Fibroblast of the aortic adventitia (primary cell): Measurements from ENCODE around the gene LUZP4. TPM values are rescaled to one million over a fixed set of nuclear protein-coding genes. Genes with fewer than 3 reads are reported as not detected.

ENCODE experiments used
- DNase-seq: peaks from one replicate; pipeline ENCODE4 v3.0.0-alpha.2; 2010; ENCODE audit warnings: low read depth
- H3K4me3 ChIP-seq: 2 replicates; pipeline ENCODE4 v1.5.1; 2011; ENCODE audit warnings: low read depth, mild to moderate bottlenecking, control low read depth, low read length, moderate library complexity
- CTCF ChIP-seq: IDR thresholded peaks from 2 replicates; pipeline ENCODE4 v1.5.1; 2011; ENCODE audit warnings: mild to moderate bottlenecking, low read length, control low read depth, inconsistent platforms; ENCODE audit not compliant: insufficient read depth
- total RNA-seq: library from RNA; depleted of rRNA; stranded (reverse); fragments of >200 nt; gene quantifications from 2 replicates; pipeline ENCODE4 v1.2.3, GENCODE V29; 2012; ENCODE audit warnings: low replicate concordance

The LUZP4 gene
- not detected in 2 replicates for total RNA-seq

GRCh38 chrX:115289465-115289864 lies at the start of gene LUZP4:
LUZP4 (plus strand) TSS chrX:115289715; CDS start chrX:115289760, 45 bp downstream.
- TF ChIP-seq CTCF: no peak
- H3K4me3 ChIP-seq: no peak within 1 kb of the TSS
- DNase-seq: no peak

GRCh38 chrX:115251458-115252233 lies 37.9 kb upstream of the LUZP4 start:
- TF ChIP-seq CTCF: no peak
- H3K4me3 ChIP-seq: no peak overlapping the region
- no peak for DNase-seq

GRCh38 chrX:115255003-115255402 lies 34.5 kb upstream of the LUZP4 start:
- no peak for DNase-seq
- H3K4me3 ChIP-seq: no peak overlapping the region
- TF ChIP-seq CTCF: no peak

- H3K4me3 ChIP-seq: no peak overlapping the region
- DNase-seq: no peak
- no peak for TF ChIP-seq CTCF
Observed at GRCh38 chrX:115257711-115258110, 31.8 kb upstream of the LUZP4 start.

- H3K4me3 ChIP-seq: no peak overlapping the region
- no peak for TF ChIP-seq CTCF
- peak; percentile 10 for DNase-seq
Observed at GRCh38 chrX:115259238-115259875, 30.2 kb upstream of the LUZP4 start.

- TF ChIP-seq CTCF: no peak
- no peak overlapping the region for H3K4me3 ChIP-seq
- DNase-seq: peak; percentile 16
Observed at GRCh38 chrX:115260330-115260729, 29.2 kb upstream of the LUZP4 start.
